ENCODE data around the gene FNDC1.

FNDC1 gene

GRCh38 chr6:159313018-159313417, 143.8 kb downstream of the FNDC1 start:
- no peak for DNase-seq

- DNase-seq: no peak
These were observed 146.4 kb downstream of the FNDC1 start for GRCh38 chr6:159315562-159315961.

GRCh38 chr6:159317430-159317829, 148.2 kb downstream of the FNDC1 start:
- DNase-seq: no peak

GRCh38 chr6:159321267-159321666, 152.1 kb downstream of the FNDC1 start:
- DNase-seq: no peak
